ENCODE data around the gene LSM12.

LSM12 gene

DNA sequence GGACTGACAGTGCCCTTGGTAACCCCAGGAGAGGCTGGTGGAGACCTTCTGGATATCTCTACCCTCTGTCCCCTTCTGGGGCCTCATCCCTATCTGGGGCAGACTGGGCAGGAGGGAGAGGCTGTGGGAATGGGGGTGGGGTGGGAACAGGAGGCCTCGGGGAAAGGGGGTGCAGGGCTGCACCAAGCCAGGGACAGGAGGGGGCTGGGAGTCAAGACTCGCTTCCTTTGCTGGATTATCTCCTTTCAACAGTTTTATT is 28.8 kb upstream of the LSM12 start:
- no peak for DNase-seq

DNA sequence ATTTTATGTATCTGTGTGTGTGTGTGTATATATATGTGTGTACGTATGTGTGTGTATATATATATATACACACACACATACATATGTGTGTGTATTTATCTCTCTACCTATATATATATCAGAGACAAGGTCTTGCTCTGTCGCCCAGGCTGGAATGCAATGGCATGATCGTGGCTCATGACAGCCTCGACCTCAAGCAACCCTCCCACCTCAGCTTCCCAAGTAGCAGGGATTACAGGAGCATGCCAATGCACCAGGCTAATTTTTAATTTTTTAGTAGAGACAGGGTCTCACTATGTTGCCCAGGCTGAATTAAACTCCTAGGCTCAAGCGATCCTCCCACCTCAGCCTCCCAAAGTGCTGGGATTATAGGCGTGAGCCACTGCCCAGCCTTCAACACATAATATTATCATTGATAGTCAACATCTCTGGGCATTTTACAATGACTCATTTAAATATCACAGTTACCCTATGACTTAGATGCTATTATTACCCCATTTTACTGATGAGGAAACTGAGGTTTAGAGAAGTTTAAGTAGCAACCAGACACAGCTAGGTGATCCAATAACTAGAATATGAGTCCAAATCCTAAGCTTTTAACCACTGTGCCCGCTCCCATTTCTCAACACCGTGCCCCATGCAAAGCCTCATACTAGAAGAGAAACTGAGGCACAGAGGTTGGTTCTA is 28.4 kb upstream of the LSM12 start:
- DNase-seq = no peak

DNA sequence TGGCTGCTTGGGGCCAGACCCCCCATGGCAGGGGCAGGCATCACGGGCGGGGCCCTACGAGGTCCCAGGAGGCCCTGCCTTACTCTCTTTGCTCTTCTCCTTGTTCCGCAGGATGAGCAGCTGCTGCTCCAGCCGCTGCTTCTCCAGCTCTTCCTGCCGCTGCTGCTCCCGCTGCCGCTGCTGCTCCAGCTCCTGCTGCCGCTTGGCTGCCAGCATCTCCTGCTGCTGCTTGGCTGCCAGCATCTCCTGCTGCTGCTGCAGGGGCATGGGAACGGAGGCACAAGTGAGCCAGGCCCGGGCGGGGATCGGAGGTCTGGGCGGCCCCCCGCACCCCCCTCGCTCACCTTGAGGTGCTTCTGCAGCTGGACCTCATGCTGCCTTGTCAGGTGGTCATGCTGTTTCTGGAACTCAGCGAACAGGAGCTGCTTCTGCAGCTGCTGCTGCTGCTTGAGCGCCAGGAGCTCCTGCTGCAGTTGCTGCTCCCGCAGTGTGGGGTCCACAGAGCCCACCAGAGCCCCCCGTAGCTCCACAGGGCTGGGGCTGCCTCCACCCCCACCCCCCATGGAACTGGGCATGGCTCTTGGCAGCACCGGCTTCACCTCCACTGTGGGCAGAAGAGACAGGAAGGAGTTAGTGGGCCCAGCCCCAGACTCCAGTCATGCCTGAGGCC is 26.9 kb upstream of the LSM12 start:
- DNase-seq = no peak

DNA sequence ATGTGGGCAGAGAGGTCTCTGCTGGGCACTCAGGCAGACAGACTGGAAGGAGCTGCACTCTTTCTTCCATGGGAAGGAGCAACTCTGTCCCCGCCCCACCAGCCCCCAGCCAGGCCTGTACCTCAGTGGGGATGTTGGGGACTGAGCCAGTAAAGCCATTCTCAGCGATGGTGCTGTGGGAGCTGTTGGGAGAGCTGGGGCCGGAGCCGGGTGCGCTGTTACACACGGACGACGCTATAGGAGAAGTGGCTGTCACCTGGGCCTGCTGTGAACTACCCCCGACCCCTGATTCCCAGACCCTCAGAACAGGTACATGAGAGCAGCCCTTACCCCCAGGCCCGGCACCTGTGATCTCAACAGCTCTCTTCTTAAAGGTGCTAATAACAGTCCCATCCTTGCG is 25.6 kb upstream of the LSM12 start:
- no peak for DNase-seq

DNA sequence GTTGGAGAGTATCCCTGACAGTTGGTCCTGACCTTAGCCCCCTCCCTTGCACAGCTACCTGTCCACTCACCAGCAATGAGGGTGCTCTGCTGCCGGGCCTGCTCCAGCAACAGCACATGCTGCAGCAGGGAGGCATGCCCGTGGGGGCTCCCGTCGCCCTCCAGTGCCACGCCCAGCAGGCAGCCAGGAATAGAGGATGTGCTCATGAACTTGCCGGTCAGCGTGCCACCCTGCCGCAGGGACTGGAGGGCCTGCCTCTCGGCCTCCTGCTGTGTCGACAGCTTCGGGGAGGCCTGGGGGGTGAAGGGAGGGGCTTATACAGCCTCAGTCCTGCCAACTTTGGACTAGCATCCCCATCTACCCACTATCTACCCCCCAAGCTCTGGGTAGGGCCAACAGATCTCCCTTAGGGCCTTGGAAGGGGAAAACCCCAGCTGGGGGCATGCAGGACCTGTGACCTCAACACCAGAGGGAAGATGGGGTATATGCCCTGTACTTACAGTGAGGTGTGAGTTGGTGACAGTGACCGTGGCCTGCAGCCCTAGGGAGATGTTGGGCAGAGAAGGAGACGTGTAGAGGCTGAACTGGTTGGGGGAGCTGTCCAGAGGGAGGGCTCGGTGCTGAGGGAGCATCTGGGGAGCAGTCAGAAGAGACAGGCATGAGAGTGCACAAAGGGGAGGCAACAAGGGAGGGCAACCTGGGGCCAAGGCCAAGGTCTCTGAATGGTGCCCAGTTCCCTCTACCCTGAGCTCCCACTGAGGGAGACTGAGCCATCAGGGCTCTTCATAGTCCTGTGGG is 24.9 kb upstream of the LSM12 start:
- no peak for DNase-seq

DNA sequence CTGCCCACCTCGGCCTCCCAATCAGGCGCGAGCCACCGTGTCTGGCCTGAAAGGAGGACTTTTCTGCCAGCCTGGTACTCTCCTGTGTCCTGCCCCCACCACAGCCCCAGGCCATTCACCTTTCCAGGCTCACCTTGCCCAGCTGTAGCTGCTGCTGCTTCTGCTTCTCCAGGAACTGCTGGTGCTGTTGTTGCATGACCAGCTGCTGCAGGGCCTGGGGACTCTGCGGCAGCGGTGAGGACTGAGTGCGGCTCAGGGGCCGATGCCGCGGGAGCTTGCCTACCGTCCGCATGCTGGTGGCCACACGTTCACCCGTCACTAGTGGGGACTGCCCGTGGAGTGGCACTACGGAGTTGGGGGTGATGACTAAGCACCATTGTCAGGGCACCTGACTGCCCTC is 21.8 kb upstream of the LSM12 start:
- no peak for DNase-seq

DNA sequence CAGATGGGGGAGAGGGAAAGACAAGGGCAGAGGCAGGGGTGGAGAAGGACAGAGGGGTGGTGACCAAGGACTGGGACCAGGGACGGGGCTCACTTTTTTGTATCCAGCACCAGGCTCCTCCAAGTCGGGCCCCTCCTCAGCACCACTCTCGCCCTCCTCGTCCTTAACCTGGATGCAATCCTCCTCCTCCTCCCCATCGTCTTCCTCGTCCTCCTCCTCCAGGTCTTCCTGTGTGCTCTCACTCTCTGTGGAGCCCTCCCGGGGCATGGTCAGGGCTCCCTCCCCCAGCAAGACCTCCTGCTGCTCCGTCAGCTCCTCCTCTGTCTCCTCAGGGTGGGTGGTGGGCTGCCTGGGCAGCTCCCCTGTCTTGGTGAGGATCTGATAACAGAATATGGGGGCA is 20.8 kb upstream of the LSM12 start:
- DNase-seq = no peak

DNA sequence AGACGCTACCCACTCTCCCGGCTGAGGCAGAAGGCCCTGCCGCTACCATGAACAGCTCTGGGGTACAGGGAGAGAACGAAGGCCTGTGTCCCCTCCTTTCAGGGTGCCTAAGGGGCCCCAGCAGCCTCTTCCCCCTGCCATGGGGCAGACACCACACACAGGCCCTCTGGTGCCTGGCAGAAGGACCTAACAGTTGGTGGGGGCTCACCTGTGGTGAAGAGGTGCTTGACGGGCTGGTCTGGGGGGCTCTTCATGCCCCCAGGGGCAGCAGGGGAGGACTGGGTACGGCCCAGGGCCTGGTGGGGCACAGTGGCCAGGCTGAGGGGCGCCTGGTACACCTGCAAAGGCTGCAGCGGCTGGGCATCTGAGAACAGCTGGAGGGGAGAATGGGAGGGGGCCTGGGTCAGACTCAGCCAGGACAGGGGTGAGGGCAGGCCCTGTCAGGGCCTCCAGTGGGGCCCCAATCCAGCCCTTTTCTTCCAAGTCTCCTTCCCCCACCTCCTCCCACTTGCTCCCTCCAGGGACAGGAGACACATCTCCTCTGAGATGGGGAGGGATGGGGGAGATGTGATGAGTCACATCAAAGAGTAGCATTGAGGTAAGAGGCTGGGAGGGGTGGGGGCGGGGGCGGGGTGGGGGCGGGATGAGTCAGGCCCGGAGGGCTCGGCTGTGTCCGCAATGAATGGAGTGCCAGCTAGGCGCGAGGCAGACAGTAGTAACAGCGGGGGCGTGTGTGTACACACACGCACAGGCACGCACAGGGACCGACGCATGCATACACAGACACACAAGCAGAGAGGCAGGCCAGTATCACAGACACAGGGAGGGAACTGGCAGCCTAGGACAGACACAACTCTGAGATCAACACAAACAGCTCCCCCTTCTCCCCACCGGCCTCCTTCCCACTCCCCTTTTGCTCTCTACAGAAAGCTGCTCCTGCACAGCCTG is 20.2 kb upstream of the LSM12 start:
- no peak for DNase-seq

DNA sequence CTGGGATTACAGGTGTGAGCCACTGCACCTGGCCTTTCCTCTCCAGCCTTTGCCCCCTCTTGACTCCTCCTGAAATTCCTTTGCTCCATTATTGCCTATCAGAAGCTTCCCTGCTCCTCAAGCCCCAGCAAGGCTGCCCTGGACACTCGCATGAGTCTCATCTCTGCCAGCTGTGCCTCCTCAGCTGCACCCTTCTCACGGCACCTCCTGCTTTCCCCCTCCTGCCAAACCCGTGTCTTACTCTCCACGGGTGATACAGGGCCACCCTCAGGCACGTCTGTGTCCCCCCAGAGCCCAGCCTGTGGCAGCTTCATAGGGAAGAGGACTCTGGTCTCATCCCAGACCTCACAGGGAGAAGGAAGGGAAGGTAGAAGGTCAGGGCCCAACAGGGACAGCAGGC is 19.4 kb upstream of the LSM12 start:
- no peak for DNase-seq

DNA sequence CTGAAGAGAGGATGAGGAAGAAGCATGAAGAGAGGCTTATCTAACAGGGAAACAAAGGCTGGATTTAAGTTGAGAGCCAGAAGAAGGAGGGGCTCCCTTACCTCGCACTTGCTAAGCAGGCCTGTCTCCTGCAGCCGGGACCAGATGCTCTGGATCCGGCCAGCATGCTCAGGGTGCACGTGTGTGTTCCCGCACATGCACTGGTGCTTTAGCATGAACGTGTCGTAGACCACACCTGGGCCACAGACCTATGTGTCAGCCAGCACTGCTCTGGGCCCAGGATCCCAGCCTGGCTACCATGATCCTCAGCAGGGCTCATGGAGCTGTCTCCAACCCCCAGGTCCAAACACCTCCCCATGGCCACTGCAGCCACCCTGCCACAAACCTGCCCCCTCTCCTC is 18.4 kb upstream of the LSM12 start:
- no peak for DNase-seq

DNA sequence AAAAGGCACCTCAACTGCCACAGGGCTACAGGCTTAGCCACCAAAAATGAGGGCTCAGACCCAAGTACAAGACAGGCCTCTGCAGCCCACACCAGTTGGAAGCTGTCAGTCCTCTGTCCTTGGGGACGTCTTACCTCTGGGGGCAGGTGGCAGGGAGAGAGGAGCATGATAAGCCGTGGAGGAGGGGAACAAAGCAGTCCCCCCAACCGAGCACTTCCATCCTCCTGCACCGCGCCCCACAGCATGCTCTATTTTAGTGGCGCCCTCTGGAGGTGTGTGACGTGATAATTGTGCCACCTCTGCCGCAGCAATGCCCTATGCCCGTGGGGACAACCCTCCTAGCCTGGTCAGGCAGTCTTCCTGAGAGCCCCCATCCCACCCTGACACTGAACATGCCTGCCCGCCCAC is 17.7 kb upstream of the LSM12 start:
- no peak for DNase-seq

DNA sequence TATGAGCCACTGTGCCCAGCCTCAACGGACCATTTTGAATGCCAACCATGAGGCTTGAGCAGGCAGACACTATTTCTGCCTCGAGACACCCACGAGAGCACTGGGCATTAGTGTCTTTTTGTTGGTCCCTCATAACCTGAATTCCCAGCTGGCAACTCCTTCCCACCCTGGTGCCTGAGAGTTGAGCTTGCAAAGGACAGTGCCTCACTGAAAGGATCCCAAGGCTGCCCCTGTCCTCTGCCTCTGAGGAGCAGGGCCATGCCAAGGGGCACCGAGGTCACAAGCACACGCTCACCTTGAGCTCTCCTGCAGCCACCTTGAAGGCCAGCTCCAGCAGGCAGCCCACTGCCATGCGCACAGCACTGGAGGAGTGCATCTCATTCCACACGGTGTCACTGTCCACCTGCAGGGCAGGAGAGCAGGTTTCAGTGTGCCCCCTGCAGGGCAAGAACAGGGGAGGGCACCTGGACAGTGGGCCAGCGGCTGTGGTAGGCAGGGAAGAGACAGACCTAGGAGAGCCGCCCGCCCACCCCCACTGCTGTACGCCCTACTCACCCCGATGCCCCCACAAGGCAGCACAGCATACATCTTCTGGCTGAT is 16.9 kb upstream of the LSM12 start:
- DNase-seq = no peak

DNA sequence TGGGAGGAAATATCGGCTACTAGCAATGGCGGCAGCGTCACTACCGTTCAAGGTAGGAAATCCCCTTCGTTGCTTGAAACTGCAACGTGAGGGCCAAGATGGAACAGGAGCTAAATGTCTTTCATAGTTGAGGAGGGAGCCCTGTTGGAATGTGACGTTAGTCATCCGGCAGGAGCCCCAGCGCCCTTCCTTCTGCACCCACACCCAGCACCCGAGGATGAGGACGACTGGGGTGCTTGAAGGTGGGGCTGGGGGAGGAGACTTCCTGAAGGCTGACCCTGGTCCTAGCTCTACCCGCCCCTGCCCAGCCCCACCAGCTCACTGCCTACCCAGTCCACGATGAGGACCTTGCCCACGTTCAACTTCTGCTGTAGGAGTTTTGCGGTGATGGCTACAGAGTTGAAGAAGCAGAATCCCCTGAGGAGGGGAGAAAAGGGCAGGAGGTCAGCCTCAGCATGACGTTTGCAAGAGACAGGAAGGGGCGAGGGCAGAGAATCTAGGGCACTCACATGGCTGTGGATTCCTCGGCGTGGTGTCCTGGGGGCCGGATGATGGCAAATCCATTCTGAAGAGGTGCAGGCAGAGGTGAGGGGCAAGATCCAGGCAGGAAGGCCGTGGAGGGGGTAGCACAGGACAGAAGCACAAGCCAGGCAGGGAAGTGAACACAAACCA is 15.9 kb upstream of the LSM12 start:
- DNase-seq = no peak

DNA sequence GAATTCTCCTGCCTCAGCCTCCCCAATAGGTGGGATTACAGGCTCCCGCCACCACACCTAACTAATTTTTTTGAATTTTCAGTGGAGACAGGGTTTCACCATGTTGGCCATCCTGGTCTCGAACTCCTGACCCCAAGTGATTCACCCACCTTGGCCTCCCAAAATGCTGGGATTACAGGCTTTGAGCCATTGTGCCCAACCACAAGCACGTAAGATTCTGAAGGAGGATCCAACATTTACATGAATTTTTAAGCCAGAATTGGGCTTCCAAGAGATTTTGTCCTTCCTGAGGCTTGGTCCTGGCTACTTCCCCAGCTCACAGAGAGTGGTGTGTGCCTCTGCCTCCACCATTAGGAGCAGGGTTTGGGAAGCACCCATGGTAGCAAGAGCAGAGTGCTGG is 15.2 kb upstream of the LSM12 start:
- DNase-seq = no peak

DNA sequence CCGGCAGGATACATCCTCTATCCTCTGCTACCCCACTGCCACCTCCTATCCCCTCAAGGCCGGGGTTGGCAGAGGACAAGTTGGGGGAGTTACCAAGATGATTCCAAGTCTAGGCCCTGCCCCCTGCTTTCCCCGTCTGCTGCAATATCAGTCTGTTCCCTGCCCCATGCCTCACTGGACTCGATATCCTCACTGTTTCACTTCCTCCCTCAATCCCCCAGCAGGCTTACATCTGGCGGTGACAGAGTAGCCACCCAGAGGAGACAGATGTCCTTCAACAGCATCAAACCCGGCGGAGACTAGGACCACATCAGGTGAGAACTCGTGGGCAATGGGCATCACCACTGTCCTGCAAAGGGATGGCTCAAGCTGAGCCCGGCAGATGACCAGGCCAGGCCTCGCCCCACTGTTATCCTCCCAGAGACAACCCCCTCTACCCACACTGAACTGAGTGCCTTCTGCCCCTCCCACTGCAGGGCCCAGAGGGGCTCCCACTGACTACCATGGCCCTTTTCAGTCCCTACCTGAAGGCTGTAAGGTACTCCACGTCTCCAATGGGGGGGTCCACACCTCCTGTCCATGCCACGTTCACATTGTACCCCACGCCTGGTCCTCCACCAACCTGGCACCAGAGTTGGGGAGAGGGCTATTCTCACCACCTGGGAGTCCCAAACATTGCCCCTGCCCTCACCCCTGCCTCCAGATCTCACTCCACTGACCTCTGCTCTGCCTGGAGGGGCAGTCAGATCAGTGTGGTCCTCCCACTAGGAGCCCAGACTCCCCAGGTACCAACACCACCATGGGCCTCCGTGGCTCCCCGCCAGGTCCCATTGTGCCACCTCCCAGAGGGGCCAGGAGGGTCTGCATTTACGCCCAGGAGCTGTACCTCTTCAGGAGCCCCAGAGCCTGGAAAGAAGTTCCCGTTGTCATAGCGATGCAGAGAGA is 13.7 kb upstream of the LSM12 start:
- DNase-seq = no peak

DNA sequence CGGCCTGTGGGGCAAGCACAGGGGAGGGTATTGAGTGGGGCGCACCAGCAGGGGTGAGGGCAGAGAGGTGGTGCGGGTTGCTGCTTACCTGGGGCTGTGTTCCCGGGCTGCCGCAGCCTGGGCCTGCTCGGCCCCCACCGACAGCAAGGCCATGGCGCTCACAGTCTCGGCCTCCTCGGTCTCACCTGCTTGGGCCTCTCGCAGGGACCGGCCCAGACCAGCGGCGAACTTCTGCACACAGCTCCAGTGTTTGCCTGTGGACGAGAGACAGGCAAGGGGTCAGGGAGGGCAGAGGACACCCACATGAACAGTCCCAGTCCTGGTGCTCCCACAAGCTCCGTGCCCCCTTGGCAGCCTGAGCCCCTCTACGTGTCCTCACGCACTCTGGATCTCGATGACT is 11.9 kb upstream of the LSM12 start:
- DNase-seq = no peak

DNA sequence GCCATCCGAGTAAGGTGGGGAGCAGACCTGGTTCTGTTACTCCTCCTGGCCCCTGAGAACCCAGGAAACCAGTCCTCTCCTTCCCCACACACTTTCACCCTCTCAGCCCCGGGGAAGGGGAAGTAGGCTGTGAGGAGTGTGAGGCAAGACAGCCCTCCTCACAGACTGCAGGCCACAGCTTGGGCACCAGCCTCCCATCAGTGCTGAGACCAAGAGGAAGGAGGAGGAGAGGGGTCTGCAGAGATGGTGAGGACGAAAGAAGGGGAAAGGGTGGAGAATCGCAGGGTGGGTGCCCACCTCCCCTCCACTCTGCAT is 11.1 kb upstream of the LSM12 start:
- no peak for DNase-seq

DNA sequence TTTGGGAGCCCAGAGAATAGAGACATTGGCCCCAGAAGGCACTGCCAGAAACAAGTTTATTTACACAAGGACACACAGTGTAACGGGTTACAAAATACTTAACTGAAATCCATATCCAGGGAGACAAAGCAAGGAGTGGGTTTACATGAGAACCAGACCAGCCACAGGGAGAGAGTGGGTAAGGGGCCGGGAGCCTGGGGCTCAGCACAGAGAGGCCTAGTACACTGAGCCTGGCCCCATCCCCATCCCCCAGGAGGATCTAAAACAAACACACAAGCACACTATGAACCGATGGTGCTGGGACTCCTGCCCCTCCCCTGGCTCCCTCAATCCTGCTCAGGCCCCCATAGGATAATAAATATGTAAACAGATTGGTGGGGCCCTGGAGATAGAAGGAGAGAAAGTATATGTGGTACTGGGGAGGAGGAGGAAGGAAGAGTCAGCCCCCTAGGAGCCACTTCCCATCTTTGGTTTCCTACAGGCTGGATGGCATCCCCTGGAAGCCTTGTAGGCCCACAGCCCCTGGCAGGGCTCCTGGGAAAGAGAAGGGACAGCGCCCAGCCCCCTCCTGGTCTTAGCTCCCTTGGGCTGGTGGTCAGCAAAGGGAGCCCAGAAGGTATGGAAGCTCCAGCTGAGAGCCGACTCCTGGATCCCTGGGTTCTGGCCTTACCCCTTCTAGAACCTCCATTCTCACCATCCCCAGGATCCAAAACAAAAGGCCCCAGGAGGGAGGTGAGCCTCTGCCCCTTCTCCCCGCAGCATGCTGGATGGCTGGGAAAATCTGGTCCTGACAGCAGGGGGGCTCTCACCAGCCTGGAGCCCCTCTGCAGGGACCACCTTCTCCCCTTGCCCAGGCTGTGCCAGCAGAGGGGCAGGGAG is 10.5 kb upstream of the LSM12 start:
- no peak for DNase-seq

DNA sequence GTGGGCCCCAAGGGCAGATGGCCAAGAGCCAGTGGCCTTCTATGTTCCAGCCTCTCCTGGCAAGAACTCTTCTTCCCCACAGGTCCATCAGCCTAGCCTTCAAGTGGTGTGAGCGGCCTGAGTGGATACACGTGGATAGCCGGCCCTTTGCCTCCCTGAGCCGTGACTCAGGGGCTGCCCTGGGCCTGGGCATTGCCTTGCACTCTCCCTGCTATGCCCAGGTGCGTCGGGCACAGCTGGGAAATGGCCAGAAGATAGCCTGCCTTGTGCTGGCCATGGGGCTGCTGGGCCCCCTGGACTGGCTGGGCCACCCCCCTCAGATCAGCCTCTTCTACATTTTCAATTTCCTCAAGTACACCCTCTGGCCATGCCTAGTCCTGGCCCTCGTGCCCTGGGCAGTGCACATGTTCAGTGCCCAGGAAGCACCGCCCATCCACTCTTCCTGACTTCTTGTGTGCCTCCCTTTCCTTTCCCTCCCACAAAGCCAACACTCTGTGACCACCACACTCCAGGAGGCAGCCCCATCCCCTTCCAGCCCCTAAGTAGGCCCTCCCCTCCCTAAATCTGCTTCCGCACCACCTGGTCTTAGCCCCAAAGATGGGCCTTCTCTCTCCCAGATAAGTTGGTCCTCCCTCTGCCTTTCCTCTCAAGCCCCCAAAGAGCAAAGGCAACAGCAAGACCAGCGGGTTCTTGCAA is 9.3 kb upstream of the LSM12 start:
- no peak for DNase-seq

DNA sequence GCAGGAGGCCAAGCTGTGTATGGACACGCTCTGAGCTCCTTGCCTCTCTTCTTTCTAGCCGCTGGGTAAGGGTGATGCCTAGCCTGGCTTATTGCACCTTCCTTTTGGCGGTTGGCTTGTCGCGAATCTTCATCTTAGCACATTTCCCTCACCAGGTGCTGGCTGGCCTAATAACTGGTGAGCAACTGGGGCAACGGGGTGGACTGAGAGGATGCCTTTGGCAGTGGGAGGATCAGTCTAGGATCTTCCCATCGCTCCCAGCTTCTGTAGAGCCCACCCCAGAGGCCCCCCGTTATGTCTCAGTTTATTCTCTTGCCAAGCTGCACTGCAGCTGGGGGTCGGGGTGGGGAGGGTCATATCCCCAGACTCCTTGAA is 8.4 kb upstream of the LSM12 start:
- no peak for DNase-seq
